22Rv1 (cell line): Measurements from ENCODE around the gene VTN.

Experiments used
- H3K27ac ChIP-seq: fragments of 450-650 bp; 2 replicates; pipeline ENCODE4 v1.5.1; 2017
- ZFX ChIP-seq: fragments of 450-650 bp; IDR thresholded peaks from 2 replicates; pipeline ENCODE4 v1.6.1; 2017; ENCODE audit warnings: antibody characterized with exemption, borderline replicate concordance
- TF ChIP-seq, protein P1 (sequence below): fragments of 450-650 bp; IDR thresholded peaks from 2 replicates; pipeline ENCODE4 v1.5.1; 2017; ENCODE audit warnings: mild to moderate bottlenecking

Gene VTN

DNA sequence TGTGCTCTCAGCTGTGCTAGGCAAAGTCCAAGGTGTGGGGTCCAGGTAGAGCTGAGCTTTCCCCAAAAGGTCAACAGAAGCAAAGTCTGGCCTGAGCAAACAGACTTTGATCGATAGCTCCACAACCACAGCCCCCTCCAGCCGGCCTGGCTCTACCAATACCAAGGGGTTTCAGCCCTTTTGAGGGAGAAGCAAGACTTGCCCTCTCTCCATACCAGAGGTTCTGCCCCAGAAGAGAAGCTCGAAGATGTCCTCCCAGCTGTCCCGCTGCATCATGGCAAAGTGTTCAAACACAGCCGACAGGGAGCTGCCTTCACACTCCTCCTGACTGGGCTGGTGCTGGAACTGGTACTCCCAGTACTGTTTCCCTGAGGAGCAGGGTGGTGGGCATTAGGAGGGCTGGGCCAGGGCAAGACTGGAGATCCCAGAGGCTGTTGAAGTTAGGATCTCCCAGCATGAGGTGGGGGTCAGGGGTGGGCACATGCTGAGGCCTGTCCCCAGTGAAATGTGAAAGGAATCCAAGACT is 1.7 kb downstream of the VTN start:
- TF ChIP-seq ZFX: no peak
- TF ChIP-seq, protein P1, sequence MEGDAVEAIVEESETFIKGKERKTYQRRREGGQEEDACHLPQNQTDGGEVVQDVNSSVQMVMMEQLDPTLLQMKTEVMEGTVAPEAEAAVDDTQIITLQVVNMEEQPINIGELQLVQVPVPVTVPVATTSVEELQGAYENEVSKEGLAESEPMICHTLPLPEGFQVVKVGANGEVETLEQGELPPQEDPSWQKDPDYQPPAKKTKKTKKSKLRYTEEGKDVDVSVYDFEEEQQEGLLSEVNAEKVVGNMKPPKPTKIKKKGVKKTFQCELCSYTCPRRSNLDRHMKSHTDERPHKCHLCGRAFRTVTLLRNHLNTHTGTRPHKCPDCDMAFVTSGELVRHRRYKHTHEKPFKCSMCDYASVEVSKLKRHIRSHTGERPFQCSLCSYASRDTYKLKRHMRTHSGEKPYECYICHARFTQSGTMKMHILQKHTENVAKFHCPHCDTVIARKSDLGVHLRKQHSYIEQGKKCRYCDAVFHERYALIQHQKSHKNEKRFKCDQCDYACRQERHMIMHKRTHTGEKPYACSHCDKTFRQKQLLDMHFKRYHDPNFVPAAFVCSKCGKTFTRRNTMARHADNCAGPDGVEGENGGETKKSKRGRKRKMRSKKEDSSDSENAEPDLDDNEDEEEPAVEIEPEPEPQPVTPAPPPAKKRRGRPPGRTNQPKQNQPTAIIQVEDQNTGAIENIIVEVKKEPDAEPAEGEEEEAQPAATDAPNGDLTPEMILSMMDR: no peak
- no peak overlapping the region for H3K27ac ChIP-seq

- TF ChIP-seq, protein P1: no peak
- TF ChIP-seq ZFX: no peak
- H3K27ac ChIP-seq: no peak overlapping the region
These were observed 2.3 kb downstream of the VTN start for GRCh38 chr17:28367641-28368305.

- TF ChIP-seq, protein P1: no peak
- TF ChIP-seq ZFX: no peak
- H3K27ac ChIP-seq: no peak overlapping the region
These were observed 3.5 kb downstream of the VTN start for GRCh38 chr17:28366605-28367004.

- no peak overlapping the region for H3K27ac ChIP-seq
- TF ChIP-seq, protein P1: no peak
- no peak for TF ChIP-seq ZFX
These were observed 4.6 kb downstream of the VTN start for GRCh38 chr17:28365487-28365886.

- H3K27ac ChIP-seq: no peak within 1 kb of the TSS
These were observed 5.3 kb downstream of the VTN start, which contains the start of gene SEBOX for GRCh38 chr17:28364665-28365363. Gene SEBOX (minus strand): TSS chr17:28365199. CDS start chr17:28365151, 48 bp downstream.

DNA sequence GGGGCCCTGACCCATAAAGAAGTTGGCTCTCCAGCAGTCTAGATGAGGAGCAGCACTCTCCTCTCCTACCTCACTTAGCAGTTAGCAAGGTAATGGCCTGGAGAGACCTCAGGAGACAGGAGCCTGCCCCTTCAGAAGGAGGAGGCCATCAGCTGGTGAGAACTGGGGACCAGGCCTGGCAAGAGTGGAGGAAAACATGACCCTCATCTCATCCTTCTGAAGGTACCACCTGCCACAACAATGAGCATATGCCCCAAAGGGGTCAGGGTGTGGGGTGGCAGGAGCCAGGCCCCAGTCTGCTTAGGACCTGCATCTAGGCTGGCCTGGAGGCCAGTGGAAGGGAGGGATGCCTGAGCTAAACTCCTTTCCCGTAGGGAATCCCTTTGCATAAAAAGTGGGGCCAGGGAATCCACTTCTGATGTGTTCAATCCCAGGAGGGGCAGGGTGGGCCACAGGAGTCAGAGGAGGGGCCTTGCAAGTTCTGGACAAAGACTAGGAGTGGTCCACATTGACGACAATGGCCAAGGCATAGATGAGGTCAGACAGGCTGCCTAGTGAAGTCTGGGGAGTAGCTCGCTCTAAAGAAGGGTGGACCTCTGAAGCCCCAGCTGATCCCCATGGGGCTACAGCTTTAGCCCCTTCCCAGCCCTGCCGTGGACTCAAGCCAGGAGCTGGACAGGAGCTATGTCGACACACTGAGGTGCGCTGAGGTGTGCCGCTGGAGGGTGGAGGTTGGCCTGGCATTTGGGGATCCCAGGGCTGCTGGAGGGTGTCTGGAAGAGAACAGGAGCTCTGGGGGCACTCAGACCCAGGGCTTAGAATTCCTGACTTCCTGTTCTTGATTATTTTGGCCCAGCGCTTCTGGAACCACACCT is 6.1 kb downstream of the VTN start:
- TF ChIP-seq, protein P1: no peak
- TF ChIP-seq ZFX: no peak
- H3K27ac ChIP-seq: no peak overlapping the region

More at GRCh38 chr17:28364665-28365363, 5.3 kb downstream of the VTN start, which contains the start of gene SEBOX:
- TF ChIP-seq, protein P1: no peak
- no peak for TF ChIP-seq ZFX
